NCI-H526 treated with DMSO at 0.1 percent for 48 hours (cell line): ENCODE data around the gene FAM117A.
"Not testable (repeated sequence)": the region's sequence is repeated elsewhere in the genome, so short reads cannot be mapped to it uniquely, and the experiment has no call there.

Source experiments
- DNase-seq: peaks from one replicate; lab custom pipeline; 2025; lab: John Stamatoyannopoulos, UW

FAM117A gene

GRCh38 chr17:49741009-49741691, 22.8 kb downstream of the FAM117A start:
- DNase-seq: no peak

DNA sequence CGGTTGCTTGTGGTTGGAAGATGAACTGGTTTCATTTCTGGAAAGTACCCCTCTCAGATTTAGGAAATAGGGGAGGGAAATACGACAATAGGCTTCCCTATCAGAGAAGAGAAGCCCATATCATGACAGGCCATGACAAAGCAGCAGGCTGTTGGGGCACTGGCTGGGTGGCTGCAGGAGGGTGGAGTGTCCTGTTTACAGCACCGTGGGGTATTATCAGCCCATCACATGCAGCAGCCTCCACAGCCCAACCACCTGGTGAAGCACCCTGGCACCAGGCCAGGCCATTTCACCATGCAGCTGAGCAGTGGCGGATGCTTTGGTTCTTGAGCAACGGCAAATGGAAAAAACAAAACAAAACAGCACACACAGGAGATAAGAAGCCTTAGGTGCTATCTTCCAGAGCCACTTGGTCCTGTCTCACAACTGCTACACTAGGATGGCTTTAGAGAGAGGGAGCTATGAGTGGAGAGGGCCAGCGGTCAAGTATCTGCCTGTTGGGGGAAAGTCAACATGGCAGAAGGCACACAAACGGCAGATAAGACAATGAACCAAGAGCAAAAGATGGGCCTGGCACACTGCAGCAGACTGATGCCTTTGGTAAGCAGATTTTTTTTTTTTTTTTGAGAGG, 24.2 kb downstream of the FAM117A start:
- no peak for DNase-seq

- DNase-seq: no peak
These were observed 25.3 kb downstream of the FAM117A start for GRCh38 chr17:49738456-49739163.

DNA sequence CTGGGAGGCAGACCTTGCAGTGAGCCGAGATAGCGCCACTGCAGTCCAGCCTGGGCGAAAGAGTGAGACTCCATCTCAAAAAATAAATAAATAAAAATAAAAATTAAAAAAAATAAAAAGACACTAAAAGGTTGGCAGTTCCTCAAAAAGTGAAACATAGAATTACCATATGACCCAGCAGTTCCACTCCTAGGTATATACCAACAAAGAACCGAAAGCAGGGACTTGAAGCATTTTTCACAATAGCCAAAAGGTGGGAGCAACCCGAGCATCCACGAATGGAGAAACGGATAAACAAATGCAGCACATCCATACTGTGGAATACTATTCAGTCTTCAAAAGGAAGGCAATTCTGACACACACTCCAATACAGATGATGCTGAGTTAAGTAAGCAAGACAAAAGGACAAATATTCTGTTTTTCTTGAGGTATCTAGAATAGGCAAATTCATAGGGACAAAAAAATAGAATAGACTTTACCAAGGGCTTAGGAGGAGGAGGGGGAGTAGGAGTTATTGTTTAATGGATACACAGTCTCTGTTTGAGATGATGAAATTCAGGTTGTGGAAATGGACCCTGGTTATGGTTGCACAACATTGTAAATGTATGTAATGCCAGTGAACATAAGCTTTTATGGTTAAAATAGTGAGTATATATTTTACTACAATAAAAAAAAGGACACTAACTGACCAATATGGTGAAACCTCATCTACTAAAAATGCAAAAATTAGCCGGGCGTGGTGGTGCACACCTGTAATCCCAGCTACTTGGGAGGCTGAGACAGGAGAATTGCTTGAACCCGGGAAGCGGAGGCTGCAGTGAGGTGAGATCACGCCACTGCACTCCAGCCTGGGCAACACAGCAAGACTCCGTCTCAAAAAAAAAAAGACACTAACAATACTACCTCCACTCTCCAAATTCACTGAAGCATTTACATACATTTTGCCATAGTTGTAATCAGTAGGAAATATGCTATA, 29.1 kb downstream of the FAM117A start:
- no peak for DNase-seq

GRCh38 chr17:49731435-49731831, 32.5 kb downstream of the FAM117A start:
- DNase-seq: no peak

DNA sequence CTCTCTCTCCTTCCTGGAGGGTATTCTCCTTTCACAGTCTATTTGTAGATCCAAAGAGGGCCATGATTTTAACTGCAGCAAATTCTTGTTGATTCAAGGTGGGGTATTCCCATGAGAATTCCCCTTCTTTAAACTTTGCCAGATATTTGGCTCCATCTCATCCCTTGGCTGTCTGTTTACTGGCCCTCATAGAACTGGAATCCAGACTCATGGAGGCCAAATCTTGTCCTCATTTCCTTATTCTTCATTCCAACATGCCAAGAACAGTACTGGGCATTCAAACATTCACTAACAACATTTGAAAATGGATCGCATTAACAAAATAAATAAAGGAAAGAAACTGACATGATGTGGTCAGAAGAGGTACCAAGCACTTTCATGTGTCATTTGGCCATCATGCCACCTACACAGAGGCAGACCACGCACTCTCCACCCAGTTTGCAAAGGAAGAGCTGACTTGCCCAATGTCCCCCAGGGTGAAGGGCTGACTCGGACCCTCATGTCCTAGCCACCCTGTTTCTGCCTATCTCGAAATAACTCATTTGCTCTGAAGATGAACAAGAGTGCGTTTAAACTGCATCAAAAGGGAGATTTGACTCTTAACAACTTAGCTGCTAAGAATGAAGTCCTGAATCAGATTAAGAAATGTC, 33.0 kb downstream of the FAM117A start:
- no peak for DNase-seq

DNA sequence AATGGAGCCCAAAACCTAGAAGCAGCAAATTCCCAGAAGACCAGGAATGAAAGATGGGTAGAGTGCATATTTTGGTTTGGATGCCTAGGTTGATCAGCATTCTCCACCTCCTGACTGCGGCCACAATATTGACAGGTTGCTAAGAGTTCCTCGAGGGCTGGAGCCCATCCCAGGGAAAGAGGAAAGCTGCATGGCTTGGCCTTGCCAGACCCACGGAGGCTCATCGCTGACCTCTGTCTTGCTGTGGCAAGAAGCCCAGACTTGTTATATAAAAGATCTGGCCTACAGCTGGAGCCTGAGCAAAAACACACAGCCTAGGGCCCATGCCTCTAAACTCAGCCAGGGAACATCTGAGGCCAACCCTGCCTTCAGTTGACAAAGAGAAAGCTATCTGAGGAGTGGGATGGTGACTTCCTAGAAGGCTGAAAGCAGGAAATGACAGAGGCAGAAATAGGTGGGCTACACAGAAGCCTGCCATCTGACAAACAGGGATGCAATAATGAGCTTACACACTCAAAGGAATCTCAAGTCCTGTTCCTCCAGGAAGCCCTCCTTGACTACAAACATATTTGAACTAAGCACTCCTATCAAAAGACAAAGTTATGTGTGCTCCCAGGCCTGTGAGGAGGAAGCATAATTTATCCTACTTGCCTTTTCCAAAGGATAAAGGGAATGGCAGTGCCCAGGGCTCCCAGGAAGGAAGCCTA, 33.7 kb downstream of the FAM117A start:
- DNase-seq: no peak

GRCh38 chr17:49729069-49729468, 34.9 kb downstream of the FAM117A start:
- DNase-seq: no peak

DNA sequence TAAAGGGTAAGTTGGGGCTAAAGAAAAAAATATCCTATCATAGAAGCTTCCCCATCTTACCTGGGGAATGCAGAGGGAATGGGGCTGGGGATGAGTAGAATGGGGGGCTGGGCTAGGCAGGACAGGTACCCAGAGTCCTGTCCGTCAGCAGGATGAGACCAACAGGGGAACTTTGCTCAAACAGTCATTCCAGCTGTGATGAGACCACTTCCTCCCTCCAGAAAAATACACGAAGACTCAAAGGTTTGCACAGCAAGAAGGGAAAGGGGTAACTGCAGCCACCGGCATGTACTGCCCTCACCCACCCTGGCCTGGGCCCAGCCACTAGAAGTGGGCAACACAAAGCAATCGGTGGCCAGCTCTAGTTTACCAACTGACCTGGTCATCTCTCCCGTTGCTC, 35.5 kb downstream of the FAM117A start:
- no peak for DNase-seq

GRCh38 chr17:49727380-49727779, 36.6 kb downstream of the FAM117A start:
- DNase-seq: no peak

DNA sequence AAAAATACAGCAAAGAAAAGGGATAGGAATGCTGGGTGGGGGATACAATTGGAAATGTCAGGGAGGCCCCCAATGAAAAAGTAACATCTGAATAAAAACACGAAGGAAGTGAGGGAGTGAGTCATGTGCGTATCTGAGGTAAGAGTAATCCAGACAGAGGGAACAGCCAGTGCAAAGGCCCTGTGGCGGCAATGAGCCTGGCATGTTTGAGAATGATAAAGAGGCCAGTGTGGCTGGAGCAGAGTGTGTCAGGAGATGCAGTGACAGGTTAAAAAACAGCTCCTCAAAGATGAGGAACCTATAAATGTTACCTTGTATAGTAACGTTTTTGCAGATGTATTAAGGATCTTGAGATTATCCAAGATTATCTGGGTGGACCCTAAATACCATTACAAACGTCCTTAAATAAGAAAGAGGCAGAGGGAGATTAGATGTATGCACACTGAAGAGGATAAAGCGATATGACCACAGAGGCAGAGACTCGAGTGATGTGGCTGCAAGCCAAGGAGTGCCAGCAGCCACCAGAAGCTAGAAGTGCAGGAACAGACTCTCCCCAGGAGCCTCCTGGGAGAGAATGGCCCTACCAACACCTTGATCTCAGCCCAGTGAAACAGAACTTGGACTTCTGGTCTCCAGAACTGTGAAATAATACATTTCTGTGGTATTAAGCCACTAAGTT, 38.3 kb downstream of the FAM117A start:
- no peak for DNase-seq

GRCh38 chr17:49724552-49724951, 39.4 kb downstream of the FAM117A start:
- DNase-seq: not testable (repeated sequence)

DNA sequence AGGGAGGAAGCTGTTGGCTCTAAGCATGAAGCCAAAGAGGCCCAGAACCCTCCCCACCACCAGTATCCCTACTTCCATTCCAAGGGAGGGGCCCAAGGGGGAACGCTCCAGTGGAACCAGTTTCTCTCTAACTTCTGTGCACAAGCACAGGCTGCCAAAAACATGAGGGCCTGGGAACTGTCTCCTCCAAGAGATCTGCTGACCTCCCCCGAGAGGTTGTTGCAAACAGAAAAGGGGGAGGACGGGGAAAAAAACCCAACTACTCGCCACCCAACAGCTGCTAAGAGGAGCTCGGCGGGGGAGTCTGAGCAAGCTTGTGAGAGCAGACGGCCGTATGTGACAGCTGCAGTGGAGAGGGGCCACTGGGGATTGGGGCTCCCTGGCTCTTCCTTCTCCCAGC, 40.5 kb downstream of the FAM117A start:
- DNase-seq: no peak

GRCh38 chr17:49722066-49722465, 41.9 kb downstream of the FAM117A start:
- no peak for DNase-seq

DNA sequence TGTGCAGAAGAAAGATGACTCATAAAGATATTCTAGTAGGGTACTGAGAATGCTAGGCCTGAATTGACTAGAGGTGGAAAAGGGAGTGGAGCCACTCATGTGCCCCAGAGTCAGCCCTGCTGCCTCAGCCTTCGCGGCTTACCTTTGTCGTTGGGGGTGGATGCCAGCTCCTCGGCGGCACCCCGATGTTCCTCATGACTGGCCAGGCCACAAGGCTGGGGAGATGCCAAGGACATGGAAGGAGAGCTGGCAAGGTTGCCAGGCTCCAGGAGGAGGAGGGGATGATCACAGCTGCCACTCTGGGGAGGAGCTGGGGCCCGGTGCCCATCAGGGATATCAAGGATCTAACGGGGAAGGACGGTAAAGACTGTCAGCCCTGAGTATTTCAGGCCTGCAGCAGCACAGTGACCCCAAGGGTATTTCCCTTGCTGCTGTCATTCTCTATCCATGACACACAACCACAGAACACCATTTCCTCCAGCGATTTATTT, 46.5 kb downstream of the FAM117A start:
- no peak for DNase-seq

- no peak for DNase-seq
These were observed 47.1 kb downstream of the FAM117A start for GRCh38 chr17:49716668-49717364.

GRCh38 chr17:49715717-49716279, 48.1 kb downstream of the FAM117A start:
- no peak for DNase-seq

DNA sequence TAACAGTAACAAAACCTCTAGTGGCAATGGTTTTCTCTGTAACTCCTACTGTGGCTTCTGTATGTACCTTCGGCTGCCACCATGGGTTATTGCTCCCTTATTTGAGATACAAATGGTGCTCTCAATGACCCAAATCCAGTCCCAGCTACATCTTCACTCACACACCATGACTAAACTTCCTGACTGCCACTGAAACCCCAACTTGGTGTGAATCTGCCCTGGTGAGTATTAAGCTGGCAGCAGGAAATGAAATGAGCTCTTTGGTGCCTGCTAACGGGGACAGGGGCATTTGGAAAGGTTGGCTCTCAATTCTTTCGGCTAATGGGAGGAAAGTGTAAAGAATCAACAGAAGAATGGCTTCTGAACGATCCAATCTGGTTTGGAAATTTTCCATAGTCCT, 48.7 kb downstream of the FAM117A start:
- DNase-seq: no peak

DNA sequence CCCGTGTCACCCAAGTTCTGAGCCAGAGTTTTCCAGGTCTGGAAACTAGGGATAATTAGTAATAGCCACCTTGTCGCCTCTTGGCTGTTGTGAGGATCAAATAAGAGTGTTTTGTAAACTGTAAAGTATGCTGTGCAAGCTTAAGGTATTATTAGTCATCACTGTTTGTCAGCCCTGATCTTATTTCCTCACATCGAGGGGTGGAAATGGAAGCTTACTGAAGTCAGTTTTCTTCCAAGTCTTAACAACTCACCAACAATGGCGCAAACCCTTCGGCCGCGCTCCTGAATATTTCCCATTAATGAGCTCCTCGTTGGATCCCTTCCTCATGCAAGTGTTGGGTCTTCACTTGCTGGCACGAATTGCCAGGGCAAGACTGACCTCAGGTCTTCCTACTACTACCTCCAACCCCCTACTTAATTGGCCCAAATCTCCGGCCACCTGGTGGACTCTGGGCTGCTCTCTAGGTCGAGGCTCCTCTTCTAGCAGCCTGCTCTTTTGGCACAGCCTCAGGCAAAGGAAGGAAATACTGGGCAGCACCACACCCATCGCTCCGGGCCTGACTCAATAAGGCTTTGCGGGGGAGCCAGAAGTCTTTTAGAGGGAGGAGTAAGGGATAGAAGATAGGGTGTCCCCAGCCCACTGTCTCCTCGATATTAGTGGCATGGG, 55.3 kb downstream of the FAM117A start:
- DNase-seq: no peak
